PC-9 (cell line): Measurements from ENCODE around the gene CCDC93. TPM values are rescaled to one million over a fixed set of nuclear protein-coding genes. Genes with fewer than 3 reads are reported as not detected.
A peak's percentile ranks its signal among the peaks of the same experiment; 100 is the strongest.

Experiments
- BruUV-seq: library from RNA; stranded (reverse); fragments of 400-500 nt; replicated peaks from 2 replicates; lab custom pipeline; 2021; lab: Mats Ljungman, UMichigan
- CTCF ChIA-PET: fragments of 300-600 bp; sonication (Branson Sonifier 250); formaldehyde crosslinking; loops from one replicate; lab custom pipeline; 2022; ENCODE audit warnings: antibody characterized with exemption; lab: Charles Lee
- POLR2A ChIA-PET: fragments of 300-600 bp; sonication (Branson Sonifier 250); formaldehyde crosslinking; loops from one replicate; lab custom pipeline; 2022; ENCODE audit warnings: antibody characterized with exemption; ENCODE audit not compliant: unreplicated experiment; lab: Charles Lee
- DNase-seq, 2 experiments: peaks; one replicate each; pipeline versions ENCODE4 v3.0.0 to v3.0.0-alpha.2; 2015 to 2022; ENCODE audit warnings: mixed read lengths in 1 of 2
- H2AFZ ChIP-seq: fragments of 200-600 bp; sonication (generic); 2 replicates; pipeline ENCODE4 v1.8.1; 2017; ENCODE audit warnings: antibody characterized with exemption
- H3F3A ChIP-seq: fragments of 200-600 bp; sonication (generic); 2 replicates; pipeline ENCODE4 v1.8.1; 2017; ENCODE audit warnings: antibody characterized with exemption, mild to moderate bottlenecking, low read depth; ENCODE audit not compliant: insufficient read depth
- H3K27ac ChIP-seq: fragments of 200-600 bp; sonication (generic); 2 replicates; pipeline ENCODE4 v1.6.1; 2016; ENCODE audit warnings: mixed run types
- H3K27me3 ChIP-seq: fragments of 200-600 bp; sonication (generic); 2 replicates; pipeline ENCODE4 v1.6.1; 2016; ENCODE audit warnings: low read depth, mixed run types; ENCODE audit not compliant: insufficient read depth
- H3K36me3 ChIP-seq: fragments of 200-600 bp; sonication (generic); 2 replicates; pipeline ENCODE4 v1.6.1; 2016; ENCODE audit warnings: low read depth, mixed run types
- H3K4me1 ChIP-seq: fragments of 200-600 bp; sonication (generic); replicated peaks from 2 replicates; pipeline ENCODE4 v1.6.1; 2016; ENCODE audit warnings: mixed run types; ENCODE audit not compliant: insufficient read depth
- H3K4me2 ChIP-seq: fragments of 200-600 bp; sonication (generic); 2 replicates; pipeline ENCODE4 v1.6.1; 2017; ENCODE audit warnings: mixed run types
- H3K4me3 ChIP-seq: fragments of 200-600 bp; sonication (generic); 2 replicates; pipeline ENCODE4 v1.6.1; 2016; ENCODE audit warnings: mixed run types
- H3K79me2 ChIP-seq: fragments of 200-600 bp; sonication (generic); 2 replicates; pipeline ENCODE4 v1.6.1; 2017; ENCODE audit warnings: low read depth, mixed run types
- H3K9me2 ChIP-seq: fragments of 200-600 bp; sonication (generic); 2 replicates; pipeline ENCODE4 v1.8.1; 2017; ENCODE audit warnings: mild to moderate bottlenecking; ENCODE audit not compliant: insufficient read depth
- H3K9me3 ChIP-seq: fragments of 200-600 bp; sonication (generic); 2 replicates; pipeline ENCODE4 v1.8.1; 2016; ENCODE audit warnings: low read depth; ENCODE audit not compliant: insufficient read depth
- H4K20me1 ChIP-seq: fragments of 200-600 bp; sonication (generic); 2 replicates; pipeline ENCODE4 v1.8.1; 2017; ENCODE audit not compliant: insufficient read depth
- CTCF ChIP-seq: fragments of 200-600 bp; sonication (generic); conservative IDR thresholded peaks from 2 replicates; pipeline ENCODE4 v1.6.1; 2017; ENCODE audit warnings: mixed run types, antibody characterized with exemption, mild to moderate bottlenecking, moderate library complexity
- EZH2 ChIP-seq: fragments of 200-600 bp; sonication (generic); IDR thresholded peaks from 2 replicates; pipeline ENCODE4 v1.8.0; 2017; ENCODE audit warnings: antibody characterized with exemption, low read depth
- intact Hi-C: fragments of 100-400 bp; cut with micrococcal nuclease; formaldehyde crosslinking; loops from one replicate; pipeline ENCODE4 v1.10.0; 2022; ENCODE audit not compliant: unreplicated experiment
- total RNA-seq: library from RNA; stranded (reverse); gene quantifications from 2 replicates; pipeline ENCODE4 v1.2.3, GENCODE V29; 2021

CCDC93 gene
- total RNA-seq, 1 experiment from 2014 or later = 31.3 TPM

- Histone ChIP-seq H2AFZ (no peak overlapping the region), H3K36me3 (no peaks in the 10 kb centered on the region), H3K4me2 (no peak overlapping the region), H3K27me3 (no peaks in the 10 kb centered on the region), H3K27ac (no peak overlapping the region), H3K4me3 (no peak overlapping the region), H3K9me3 (no peaks in the 10 kb centered on the region), H3K9me2 (no peaks in the 10 kb centered on the region; the same call in 1 of the 2 replicates), H3F3A (peaks cover 19% of the 10 kb centered on the region), H3K79me2 (no peaks in the 10 kb centered on the region), H3K4me1 (peaks cover 42% of the 10 kb centered on the region), H4K20me1 (no peaks in the 10 kb centered on the region)
- POLR2A ChIA-PET = no interaction called here
- DNase-seq = no peak
- TF ChIP-seq EZH2 (no peak), CTCF (no peak)
- CTCF ChIA-PET = no interaction called here
- BruUV-seq = no TSS peak
- intact Hi-C loops = loop anchor here (5.0 kb wide), 2 partner anchors 122 to 157 kb away; no protein-coding TSS in a partner anchor
Observed at GRCh38 chr2:118044854-118045253, 31.0 kb upstream of the CCDC93 start.

DNA sequence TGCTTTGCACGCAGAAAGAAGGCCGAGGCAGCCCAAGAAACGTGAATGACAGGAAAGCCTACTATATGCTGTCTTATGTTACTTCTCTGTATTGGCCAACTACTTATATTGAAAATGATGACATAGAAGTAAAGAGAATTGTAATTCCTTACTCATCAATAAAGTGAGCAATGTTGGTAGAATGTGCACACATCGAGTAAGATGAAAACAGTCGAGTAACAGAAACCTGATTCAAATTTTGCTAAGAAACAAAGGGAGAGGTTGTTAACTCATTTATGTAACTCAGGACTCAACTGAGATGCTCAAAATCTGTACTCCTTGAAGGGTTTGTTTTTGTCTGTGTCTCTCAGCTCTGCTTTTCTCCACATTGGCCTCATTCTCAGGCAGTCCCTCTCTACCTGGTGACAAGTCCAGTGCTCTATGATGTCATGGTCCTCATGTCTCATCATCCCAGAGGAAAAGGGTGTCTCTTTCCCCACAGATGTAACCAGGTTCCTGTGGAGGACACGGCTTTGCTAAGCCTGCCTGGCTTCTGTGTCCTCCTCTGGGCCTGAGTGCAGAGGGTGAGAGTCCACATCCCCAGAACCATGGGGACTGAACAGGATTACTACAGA, 30.3 kb upstream of the CCDC93 start:
- intact Hi-C loops = no loop called here
- CTCF ChIA-PET = no interaction called here

DNA sequence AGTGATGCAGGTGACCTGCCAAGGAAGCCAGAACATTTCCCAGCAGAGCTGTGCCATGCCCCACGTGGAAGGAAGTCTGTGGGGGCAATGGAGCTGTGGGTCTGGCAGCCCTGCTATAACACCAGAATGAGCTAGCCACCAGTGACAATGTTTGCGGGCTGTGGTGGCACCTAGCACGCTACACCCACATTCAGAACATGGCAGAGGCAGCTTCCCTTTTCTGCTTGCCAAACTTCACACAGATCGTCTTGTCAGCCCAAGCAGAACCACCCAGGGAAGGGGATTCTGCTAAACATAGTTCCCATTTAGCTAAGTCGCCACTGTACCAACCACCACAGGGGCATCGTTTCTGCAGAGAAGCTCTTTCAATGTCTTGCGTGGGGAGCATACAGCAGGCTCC, 27.0 kb upstream of the CCDC93 start:
- ChIA-PET POLR2A (interaction anchor here (0.6 kb wide), 1 partner anchor 47 kb away, joined by 6 read pairs; the partner anchor contains the start of gene INSIG2), CTCF (no interaction called here)
- intact Hi-C loops = no loop called here
- BruUV-seq = no TSS peak
- DNase-seq = no peak
- Histone ChIP-seq H3K27me3 (no peaks in the 10 kb centered on the region), H3F3A (no peaks in the 10 kb centered on the region), H3K4me1 (peaks cover 7% of the 10 kb centered on the region; the same call in 1 of the 2 replicates), H2AFZ (no peak overlapping the region), H3K9me3 (peaks cover 4% of the 10 kb centered on the region; the same call in 1 of the 2 replicates), H3K27ac (no peak overlapping the region), H3K4me3 (no peak overlapping the region), H3K4me2 (no peak overlapping the region), H3K9me2 (no peaks in the 10 kb centered on the region; the same call in 1 of the 2 replicates), H3K36me3 (no peaks in the 10 kb centered on the region), H3K79me2 (no peaks in the 10 kb centered on the region), H4K20me1 (no peaks in the 10 kb centered on the region)
- TF ChIP-seq CTCF (no peak), EZH2 (no peak)

More for the DNA sequence above, 30.3 kb upstream of the CCDC93 start:
- Histone ChIP-seq H2AFZ (no peak overlapping the region), H3K9me2 (no peaks in the 10 kb centered on the region; the same call in 1 of the 2 replicates), H3K9me3 (no peaks in the 10 kb centered on the region), H3K36me3 (no peaks in the 10 kb centered on the region), H3K27me3 (no peaks in the 10 kb centered on the region), H3K4me2 (no peak overlapping the region), H4K20me1 (no peaks in the 10 kb centered on the region), H3K4me1 (peaks cover 35% of the 10 kb centered on the region), H3F3A (peaks cover 15% of the 10 kb centered on the region), H3K27ac (no peak overlapping the region), H3K4me3 (no peak overlapping the region), H3K79me2 (no peaks in the 10 kb centered on the region)
- peak in 1 of 2 experiments; percentile 45 for DNase-seq
- POLR2A ChIA-PET = no interaction called here
- no TSS peak for BruUV-seq
- TF ChIP-seq CTCF (no peak), EZH2 (no peak)
